ENCODE measurements around the gene FIGNL2.
A peak's percentile ranks its signal among the peaks of the same experiment; 100 is the strongest.

The FIGNL2 gene

DNA sequence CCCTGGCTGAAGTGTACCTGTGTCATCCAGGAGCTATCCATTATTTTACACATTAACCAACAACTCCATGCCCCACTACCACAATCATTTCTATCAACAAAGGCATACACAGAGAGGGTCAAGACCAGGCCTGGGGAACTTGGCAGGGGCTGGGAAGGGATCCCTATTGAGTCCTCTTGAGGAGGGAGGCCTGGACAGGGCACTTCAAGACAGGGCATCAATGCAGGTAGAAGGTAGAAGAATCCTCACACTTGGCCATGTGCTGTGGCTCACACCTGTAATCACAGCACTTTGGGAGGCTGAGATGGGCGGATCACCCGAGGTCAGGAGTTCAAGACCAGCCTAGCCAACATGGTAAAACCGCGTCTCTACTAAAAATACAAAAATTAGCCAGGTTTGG lies 26.0 kb upstream of the FIGNL2 start:
- DNase-seq (ENCODE audit: low read depth), result no peak
- no peak overlapping the region for H3K4me3 ChIP-seq (ENCODE audit: low read depth, low read length)
- in situ Hi-C loops (cut with HindIII; ENCODE audit: low sequenced_read_pairs), result no loop called here
- TF ChIP-seq CTCF (IDR thresholded peaks at IDR 0.05; ENCODE audit: low read depth, low read length, missing control alignments), result no peak

DNA sequence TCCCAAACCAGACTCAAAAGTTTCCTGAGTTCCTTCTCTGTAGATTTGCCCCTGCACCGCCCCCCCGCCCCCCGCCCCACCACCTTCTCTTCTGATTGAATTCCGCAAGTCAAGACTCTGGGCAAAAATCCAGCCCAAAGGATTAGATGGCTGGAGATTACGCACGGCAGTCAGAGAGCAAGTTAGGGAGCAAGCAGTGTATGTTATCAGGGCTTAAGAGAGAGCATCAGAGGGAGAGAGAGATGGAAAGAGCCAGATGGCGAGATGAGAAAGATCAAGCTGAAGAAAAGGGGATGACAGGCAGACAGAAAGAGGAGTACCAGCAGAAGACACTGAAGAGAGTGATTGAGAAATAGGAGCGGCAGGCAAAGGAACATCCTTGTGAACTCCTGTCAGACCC lies 25.5 kb upstream of the FIGNL2 start:
- no peak for DNase-seq (ENCODE audit: low read depth)
- in situ Hi-C loops (cut with HindIII; ENCODE audit: low sequenced_read_pairs), result no loop called here
- no peak for TF ChIP-seq CTCF (IDR thresholded peaks at IDR 0.05; ENCODE audit: low read depth, low read length, missing control alignments)
- H3K4me3 ChIP-seq (ENCODE audit: low read depth, low read length), result no peak overlapping the region

GRCh38 chr12:51873251-51873994 lies 24.9 kb upstream of the FIGNL2 start:
- in situ Hi-C loops (cut with HindIII; ENCODE audit: low sequenced_read_pairs), result no loop called here
- H3K4me3 ChIP-seq (ENCODE audit: low read depth, low read length), result no peak overlapping the region
- no peak for DNase-seq (ENCODE audit: low read depth)
- no peak for TF ChIP-seq CTCF (IDR thresholded peaks at IDR 0.05; ENCODE audit: low read depth, low read length, missing control alignments)

GRCh38 chr12:51872689-51872981 lies 24.1 kb upstream of the FIGNL2 start:
- in situ Hi-C loops (cut with HindIII; ENCODE audit: low sequenced_read_pairs), result no loop called here
- no peak for TF ChIP-seq CTCF (IDR thresholded peaks at IDR 0.05; ENCODE audit: low read depth, low read length, missing control alignments)
- no peak for DNase-seq (ENCODE audit: low read depth)
- H3K4me3 ChIP-seq (ENCODE audit: low read depth, low read length), result no peak overlapping the region

- DNase-seq (ENCODE audit: low read depth), result no peak
- in situ Hi-C loops (cut with HindIII; ENCODE audit: low sequenced_read_pairs), result no loop called here
- TF ChIP-seq CTCF (IDR thresholded peaks at IDR 0.05; ENCODE audit: low read depth, low read length, missing control alignments), result no peak
- no peak overlapping the region for H3K4me3 ChIP-seq (ENCODE audit: low read depth, low read length)
Observed at GRCh38 chr12:51871918-51872688, 23.6 kb upstream of the FIGNL2 start.

GRCh38 chr12:51871126-51871525 lies 22.6 kb upstream of the FIGNL2 start:
- in situ Hi-C loops (cut with HindIII; ENCODE audit: low sequenced_read_pairs), result no loop called here
- no peak for DNase-seq (ENCODE audit: low read depth)
- H3K4me3 ChIP-seq (ENCODE audit: low read depth, low read length), result no peak overlapping the region
- TF ChIP-seq CTCF (IDR thresholded peaks at IDR 0.05; ENCODE audit: low read depth, low read length, missing control alignments), result peak; percentile 2
